ENCODE data around the gene SPRYD7. TPM values are rescaled to one million over a fixed set of nuclear protein-coding genes. Genes with fewer than 3 reads are reported as not detected.

Gene SPRYD7
- total and polyA plus RNA-seq, 2 of the 8 experiments (the other 6 are each of a cell fraction or from before 2014, with no cell fraction given), result 1.1 to 3.1 TPM

GRCh38 chr13:49958321-49958720 is 22.2 kb upstream of the SPRYD7 start:
- H2BK15ac ChIP-seq (ENCODE audit: low read length), result no peak overlapping the region
- H3K79me1 ChIP-seq (ENCODE audit: low read depth, low read length), result no peaks in the 10 kb centered on the region
- ChIA-PET POLR2A (ENCODE audit: partially characterized antibody) (no interaction called here), CTCF (ENCODE audit: partially characterized antibody) (interaction anchor here (0.6 kb wide), 1 partner anchor 1111 kb away, joined by 3 read pairs; no protein-coding TSS in a partner anchor)
- H3K14ac ChIP-seq (ENCODE audit: insufficient read length), result no peak overlapping the region
- no peak overlapping the region for H4K91ac ChIP-seq (replicated peaks; ENCODE audit: insufficient read length, low read length)
- WGBS, 2 experiments (ENCODE audit: extremely low coverage in 1 of 2, insufficient coverage in 1 of 2, insufficient read length in 1 of 2, insufficient replicate concordance in 2 of 2, low coverage in 1 of 2, low lambda C conversion rate in 2 of 2, missing lambda C conversion rate in 1 of 2), result 72% methylated on average over 3 of the region's 3 CpGs; no CpG with 5 or more reads in 1 of the 2 experiments
- H2BK12ac ChIP-seq (ENCODE audit: low read depth, low read length), result no peak overlapping the region
- TF ChIP-seq SRF (IDR thresholded peaks at IDR 0.05; ENCODE audit: low read depth, low read length) (no peak), CHD2 (IDR thresholded peaks at IDR 0.05; ENCODE audit: low read length) (no peak), YY1 (IDR thresholded peaks at IDR 0.05; ENCODE audit: low read depth, low read length) (no peak), EZH2 (IDR thresholded peaks at IDR 0.05; ENCODE audit: low read depth, low read length, severe bottlenecking) (no peak), RNF2 (IDR thresholded peaks at IDR 0.05; ENCODE audit: borderline replicate concordance, low read depth, low read length, missing control alignments, poor library complexity, severe bottlenecking) (no peak), KDM1A (IDR thresholded peaks at IDR 0.05; ENCODE audit: borderline replicate concordance, low read length) (no peak), CHD1 (IDR thresholded peaks at IDR 0.05; ENCODE audit: low read depth, low read length) (no peak)
- H2BK120ac ChIP-seq (replicated peaks; ENCODE audit: low read depth, low read length), result no peak overlapping the region
- no peaks in the 10 kb centered on the region for H3K4me1 ChIP-seq (replicated peaks in 1 of 4; ENCODE audit: control insufficient read depth in 3 of 4, insufficient read depth in 4 of 4, low read length in 3 of 4)
- H2AFZ ChIP-seq (ENCODE audit: low read length), result no peak overlapping the region
- H3K4ac ChIP-seq (replicated peaks; ENCODE audit: insufficient read length, low read depth, low read length), result no peak overlapping the region
- no peak overlapping the region for H3K9ac ChIP-seq (replicated peaks in 1 of 4; ENCODE audit: extremely low read depth in 1 of 4, low read depth in 3 of 4, low read length in 3 of 4)
- FAIRE-seq (no peak), DNase-seq (ENCODE audit: low read depth in 1 of 2, low spot score in 2 of 2) (no peak)
- H4K8ac ChIP-seq (ENCODE audit: extremely low read depth, insufficient read depth, low read length), result no peak overlapping the region
- no peak overlapping the region for H2BK5ac ChIP-seq (ENCODE audit: low read depth, low read length)
- no peaks in the 10 kb centered on the region for H3K23me2 ChIP-seq (ENCODE audit: low read depth, low read length)
- no peak overlapping the region for H4K5ac ChIP-seq (ENCODE audit: insufficient read length, low read depth, low read length)
- H3K4me2 ChIP-seq (ENCODE audit: insufficient read depth in 1 of 2, low read depth in 2 of 2, low read length in 2 of 2), result no peak overlapping the region
- no peak overlapping the region for H3K18ac ChIP-seq (ENCODE audit: extremely low read depth, low read length)
- H3K79me2 ChIP-seq (ENCODE audit: control insufficient read depth in 1 of 2, insufficient read depth in 2 of 2, low read length in 2 of 2), result no peaks in the 10 kb centered on the region
- H3K9me3 ChIP-seq (ENCODE audit: insufficient read depth in 2 of 2, low read depth in 1 of 2, low read length in 1 of 2), result no peaks in the 10 kb centered on the region
- H2AK5ac ChIP-seq (ENCODE audit: low read depth, low read length), result no peak overlapping the region
- H3K23ac ChIP-seq (ENCODE audit: insufficient read length), result no peak overlapping the region
- no peaks in the 10 kb centered on the region for H3K27me3 ChIP-seq (replicated peaks in 1 of 4; ENCODE audit: control insufficient read depth in 3 of 4, extremely low read depth in 1 of 4, insufficient read depth in 3 of 4, low read length in 3 of 4)
- H3K36me3 ChIP-seq (ENCODE audit: control insufficient read depth in 2 of 4, insufficient read depth in 4 of 4, low read length in 3 of 4), result no peaks in the 10 kb centered on the region
- no peak overlapping the region for H3K27ac ChIP-seq (ENCODE audit: low read depth, low read length)
- no peak overlapping the region for H2BK20ac ChIP-seq (ENCODE audit: low read length)
- H4K20me1 ChIP-seq (replicated peaks in 1 of 2; ENCODE audit: control insufficient read depth in 1 of 2, insufficient read depth in 2 of 2, low read length in 2 of 2), result no peaks in the 10 kb centered on the region
- H3K56ac ChIP-seq (replicated peaks; ENCODE audit: insufficient read length, low read depth, low read length), result no peak overlapping the region
- no peak overlapping the region for H3K4me3 ChIP-seq (ENCODE audit: extremely low read depth in 1 of 4, insufficient read depth in 2 of 4, low read depth in 3 of 4, low read length in 4 of 4)

Data from H1 (cell line).